H1 (cell line): Measurements from ENCODE around the gene FOXC2.

Experiments used
- POLR2AphosphoS5 ChIP-seq: IDR thresholded peaks from 2 replicates; pipeline ENCODE4 v1.6.1; 2011; ENCODE audit warnings: low read depth, low read length
- SP1 ChIP-seq: IDR thresholded peaks from 2 replicates; pipeline ENCODE4 v1.6.1; 2011; ENCODE audit warnings: low read depth, low read length

GRCh38 chr16:86524029-86524428 lies 42.6 kb upstream of the FOXC2 start:
- no peak for TF ChIP-seq POLR2AphosphoS5
- TF ChIP-seq SP1, result no peak
